GM13977 (cell line): ENCODE data around the gene SPAG5.

Experiments
- DNase-seq: peaks from one replicate; pipeline ENCODE4 v3.0.0; 2012; ENCODE audit warnings: low spot score
- in situ Hi-C: fragments of 300-500 bp; cut with MboI; formaldehyde crosslinking; loops from one replicate; pipeline ENCODE4 v1.12.0; 2022; ENCODE audit warnings: low sequenced_read_pairs, low pct_unique_long_range_greater_than_20kb, mixed read lengths, inconsistent platforms; ENCODE audit not compliant: unreplicated experiment
- TF ChIP-seq, protein P1 (sequence below): IDR thresholded peaks from 2 replicates; pipeline ENCODE4 v1.5.1; 2012; ENCODE audit warnings: mild to moderate bottlenecking, control low read depth; ENCODE audit not compliant: insufficient read depth; ENCODE audit errors: extremely low read depth, missing control alignments

SPAG5 gene

DNA sequence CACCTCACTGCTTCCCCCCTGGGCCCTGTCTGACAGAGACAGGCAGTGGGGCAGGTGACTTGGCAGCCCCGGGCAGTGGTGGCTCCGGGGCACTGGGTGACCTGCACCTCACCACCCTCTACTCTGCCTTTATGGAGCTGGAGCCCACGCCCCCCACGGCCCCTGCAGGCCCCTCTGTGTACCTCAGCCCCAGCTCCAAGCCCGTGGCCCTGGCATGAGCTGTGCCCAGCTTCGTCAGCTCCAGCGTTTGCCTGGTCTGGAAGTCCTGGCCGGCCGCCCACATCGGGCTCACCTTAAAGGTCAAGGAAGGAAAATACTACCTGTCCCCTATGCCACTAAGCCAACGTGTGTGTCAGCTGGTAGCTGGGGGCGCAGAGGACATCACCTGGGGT is 61.6 kb downstream of the SPAG5 start:
- in situ Hi-C loops: loop anchor here (25.0 kb wide), 1 partner anchor 150 kb away; no protein-coding TSS in a partner anchor
- TF ChIP-seq, protein P1, sequence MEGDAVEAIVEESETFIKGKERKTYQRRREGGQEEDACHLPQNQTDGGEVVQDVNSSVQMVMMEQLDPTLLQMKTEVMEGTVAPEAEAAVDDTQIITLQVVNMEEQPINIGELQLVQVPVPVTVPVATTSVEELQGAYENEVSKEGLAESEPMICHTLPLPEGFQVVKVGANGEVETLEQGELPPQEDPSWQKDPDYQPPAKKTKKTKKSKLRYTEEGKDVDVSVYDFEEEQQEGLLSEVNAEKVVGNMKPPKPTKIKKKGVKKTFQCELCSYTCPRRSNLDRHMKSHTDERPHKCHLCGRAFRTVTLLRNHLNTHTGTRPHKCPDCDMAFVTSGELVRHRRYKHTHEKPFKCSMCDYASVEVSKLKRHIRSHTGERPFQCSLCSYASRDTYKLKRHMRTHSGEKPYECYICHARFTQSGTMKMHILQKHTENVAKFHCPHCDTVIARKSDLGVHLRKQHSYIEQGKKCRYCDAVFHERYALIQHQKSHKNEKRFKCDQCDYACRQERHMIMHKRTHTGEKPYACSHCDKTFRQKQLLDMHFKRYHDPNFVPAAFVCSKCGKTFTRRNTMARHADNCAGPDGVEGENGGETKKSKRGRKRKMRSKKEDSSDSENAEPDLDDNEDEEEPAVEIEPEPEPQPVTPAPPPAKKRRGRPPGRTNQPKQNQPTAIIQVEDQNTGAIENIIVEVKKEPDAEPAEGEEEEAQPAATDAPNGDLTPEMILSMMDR: no peak
- no peak for DNase-seq

DNA sequence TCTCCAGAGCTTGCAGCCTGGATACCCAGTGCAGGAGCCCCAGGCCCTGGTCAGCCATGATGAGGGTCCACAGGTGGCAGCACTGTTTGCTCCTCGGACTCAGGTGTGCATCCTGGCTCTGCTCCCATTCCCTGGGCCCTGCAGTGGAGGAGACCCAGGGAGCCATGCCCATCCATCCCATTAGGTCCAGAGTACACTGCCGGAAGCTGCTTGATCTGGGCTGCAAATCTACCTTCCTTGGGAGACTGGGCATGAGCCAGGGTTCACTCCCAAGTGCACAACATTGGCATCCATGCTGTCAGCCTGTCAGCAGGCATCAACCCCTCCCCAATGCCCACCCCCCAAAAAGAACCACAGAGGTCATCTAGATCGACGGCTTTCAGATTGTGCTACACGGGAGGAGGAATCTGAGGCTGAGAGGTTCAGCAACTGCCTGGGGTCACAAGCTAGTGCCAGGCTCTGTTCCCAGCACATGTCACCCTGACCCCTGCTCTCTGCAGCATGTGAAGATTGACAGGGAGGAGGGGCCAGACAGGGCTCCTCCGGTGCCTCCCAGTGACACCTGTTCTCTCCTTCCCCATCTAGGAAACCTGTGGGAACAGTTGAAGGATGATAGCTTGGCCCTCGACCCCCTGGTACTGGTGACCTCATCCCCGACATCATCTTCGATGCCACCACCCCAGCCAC is 62.1 kb downstream of the SPAG5 start:
- no peak for DNase-seq
- TF ChIP-seq, protein P1: no peak
- in situ Hi-C loops: loop anchor here (25.0 kb wide), 1 partner anchor 149 kb away; no protein-coding TSS in a partner anchor

DNA sequence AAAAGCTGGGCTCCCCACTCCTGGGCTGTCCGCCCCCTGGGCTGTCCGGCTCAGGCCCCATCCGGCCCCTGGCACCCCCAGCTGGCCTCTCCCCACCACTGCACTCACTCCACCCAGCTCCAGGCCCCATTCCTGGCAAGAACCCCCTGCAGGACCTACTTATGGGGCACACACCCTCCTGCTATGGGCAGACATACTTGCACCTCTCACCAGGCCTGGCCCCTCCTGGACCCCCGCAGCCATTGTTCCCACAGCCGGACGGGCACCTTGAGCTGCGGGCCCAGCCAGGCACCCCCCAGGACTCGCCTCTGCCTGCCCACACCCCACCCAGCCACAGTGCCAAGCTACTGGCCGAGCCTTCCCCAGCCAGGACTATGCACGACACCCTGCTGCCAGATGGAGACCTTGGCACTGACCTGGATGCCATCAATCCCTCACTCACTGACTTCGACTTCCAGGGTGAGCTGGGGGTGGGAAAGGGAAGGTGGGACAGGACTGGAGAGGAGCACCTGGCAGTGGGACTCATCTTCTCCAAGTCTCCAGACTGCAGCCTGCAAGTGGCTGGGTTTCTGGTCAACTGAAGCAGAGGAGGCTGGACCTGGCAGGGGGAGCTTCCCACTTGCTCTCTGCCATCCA is 64.0 kb downstream of the SPAG5 start:
- in situ Hi-C loops: loop anchor here (25.0 kb wide), 1 partner anchor 148 kb away; no protein-coding TSS in a partner anchor
- TF ChIP-seq, protein P1: peak; percentile 14
- DNase-seq: no peak

DNA sequence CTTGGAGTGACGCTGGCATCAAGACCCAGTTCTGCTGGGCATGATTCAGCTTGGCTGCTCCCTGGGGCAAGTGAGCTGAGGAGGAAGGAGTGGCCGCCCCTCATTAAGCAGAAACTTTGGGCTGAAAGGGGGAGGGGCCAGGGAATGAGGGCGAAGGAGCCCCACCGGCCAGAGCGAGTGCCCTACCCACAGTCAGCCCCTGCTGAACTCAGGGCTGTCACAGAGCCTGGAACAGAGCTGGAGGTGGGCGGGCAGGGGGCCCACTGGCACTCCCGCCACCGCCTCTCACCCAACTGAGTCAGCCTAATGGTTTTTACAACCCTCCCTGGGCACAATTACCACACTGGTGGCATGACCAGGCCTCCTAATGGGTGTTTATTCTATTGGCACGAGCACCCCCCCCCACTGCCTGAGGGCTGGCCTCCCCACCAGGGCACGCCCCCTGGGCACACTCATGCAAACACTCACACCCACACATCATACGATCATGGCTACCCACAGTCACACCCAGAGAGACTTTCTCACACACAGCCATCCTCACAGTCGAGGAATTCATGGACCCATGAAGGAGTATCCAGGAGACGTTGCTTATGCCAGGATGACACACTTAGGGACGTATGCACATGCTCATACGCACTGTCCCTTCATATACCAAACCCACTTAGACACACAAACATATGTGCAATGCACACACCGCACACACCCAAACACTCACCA is 65.6 kb downstream of the SPAG5 start:
- no peak for DNase-seq
- in situ Hi-C loops: loop anchor here (25.0 kb wide), 1 partner anchor 146 kb away; no protein-coding TSS in a partner anchor
- TF ChIP-seq, protein P1: no peak

DNA sequence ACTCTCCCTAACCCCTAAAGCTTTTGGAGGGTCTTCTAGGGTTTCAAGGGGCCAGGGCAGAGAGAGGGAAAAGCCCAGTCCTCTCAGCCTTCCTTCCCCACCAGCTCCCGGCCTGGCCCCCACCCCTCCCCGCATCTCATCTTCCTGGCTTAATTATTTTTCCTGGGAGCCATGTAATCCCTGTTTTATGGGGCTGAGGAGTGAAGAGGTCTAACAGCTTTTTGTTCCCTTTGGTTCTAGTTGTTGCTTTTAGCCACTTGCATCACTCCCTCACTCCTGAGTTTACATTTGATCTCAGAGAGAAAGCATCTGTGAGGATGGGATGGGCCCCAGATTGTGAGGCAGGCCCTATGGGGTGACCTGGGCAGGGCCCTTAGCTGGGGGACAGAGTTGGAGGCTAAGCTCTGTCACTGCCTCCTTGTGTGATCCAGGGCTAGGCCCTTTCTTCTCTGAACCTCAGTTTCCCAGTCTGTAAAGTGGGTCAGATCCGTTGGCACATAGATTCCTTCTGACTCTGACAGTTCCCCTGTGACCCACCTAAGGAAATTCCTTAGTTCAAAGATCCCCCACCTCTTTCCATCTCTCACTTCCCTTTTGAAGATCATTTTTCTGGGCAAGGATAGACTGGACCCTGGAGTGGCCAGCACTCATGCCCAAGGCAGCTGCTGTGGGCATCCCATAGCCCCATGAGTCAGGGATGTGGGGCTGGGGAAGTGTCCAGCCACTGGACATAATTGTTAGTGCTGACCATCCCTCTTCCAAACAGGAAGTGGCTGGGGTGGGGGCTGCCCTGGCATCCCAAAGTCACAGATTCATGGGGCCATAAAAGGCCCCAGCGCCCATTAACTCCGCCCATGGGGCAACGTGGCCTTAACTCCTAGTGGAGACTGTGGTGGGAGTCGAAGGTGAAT is 66.5 kb downstream of the SPAG5 start:
- no peak for DNase-seq
- in situ Hi-C loops: loop anchor here (25.0 kb wide), 1 partner anchor 145 kb away; no protein-coding TSS in a partner anchor
- TF ChIP-seq, protein P1: no peak
